GM23248 (cell line): ENCODE results near the gene MDGA2.

Source experiments
- EZH2 ChIP-seq: fragments of 200-600 bp; sonication (generic); IDR thresholded peaks from 2 replicates; pipeline ENCODE4 v1.6.1; 2018; ENCODE audit warnings: antibody characterized with exemption, mild to moderate bottlenecking; ENCODE audit not compliant: insufficient read depth, poor library complexity, severe bottlenecking
- EZH2phosphoT487 ChIP-seq: fragments of 200-600 bp; sonication (generic); IDR thresholded peaks from 2 replicates; pipeline ENCODE4 v1.6.1; 2018; ENCODE audit warnings: antibody characterized with exemption, moderate library complexity, mild to moderate bottlenecking, low read depth; ENCODE audit not compliant: insufficient read depth

DNA sequence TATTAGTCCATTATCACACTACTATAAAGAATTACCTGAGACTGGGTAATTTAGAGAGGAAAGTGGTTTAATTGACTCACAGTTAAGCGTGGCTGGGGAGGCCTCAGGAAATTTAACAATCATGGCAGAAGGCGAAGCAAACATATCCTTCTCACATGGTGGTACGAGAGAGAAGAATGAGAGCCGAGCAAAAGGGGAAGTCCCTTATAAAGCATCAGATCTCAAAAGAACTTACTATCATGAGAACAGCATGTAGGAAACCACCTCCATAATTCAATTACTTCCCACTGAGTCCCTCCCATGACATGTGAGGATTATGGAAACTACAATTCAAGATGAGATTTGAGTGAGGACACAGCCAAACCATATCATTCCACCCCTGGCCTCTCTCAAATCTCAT is 422.6 kb downstream of the MDGA2 start:
- TF ChIP-seq EZH2 (no peak), EZH2phosphoT487 (no peak)
